K562 treated with DMSO at 1 percent for 12 hours (cell line): ENCODE measurements around the gene CTSS. TPM values are rescaled to one million over a fixed set of nuclear protein-coding genes. Genes with fewer than 3 reads are reported as not detected.

Experiments
- total RNA-seq: library from RNA; unstranded; fragments of 300-600 nt; gene quantifications from 2 replicates; pipeline ENCODE4 v1.2.3, GENCODE V29; 2022; ENCODE audit not compliant: insufficient read depth

CTSS gene
- 19.7 and 29.9 TPM in 2 replicates for total RNA-seq

DNA sequence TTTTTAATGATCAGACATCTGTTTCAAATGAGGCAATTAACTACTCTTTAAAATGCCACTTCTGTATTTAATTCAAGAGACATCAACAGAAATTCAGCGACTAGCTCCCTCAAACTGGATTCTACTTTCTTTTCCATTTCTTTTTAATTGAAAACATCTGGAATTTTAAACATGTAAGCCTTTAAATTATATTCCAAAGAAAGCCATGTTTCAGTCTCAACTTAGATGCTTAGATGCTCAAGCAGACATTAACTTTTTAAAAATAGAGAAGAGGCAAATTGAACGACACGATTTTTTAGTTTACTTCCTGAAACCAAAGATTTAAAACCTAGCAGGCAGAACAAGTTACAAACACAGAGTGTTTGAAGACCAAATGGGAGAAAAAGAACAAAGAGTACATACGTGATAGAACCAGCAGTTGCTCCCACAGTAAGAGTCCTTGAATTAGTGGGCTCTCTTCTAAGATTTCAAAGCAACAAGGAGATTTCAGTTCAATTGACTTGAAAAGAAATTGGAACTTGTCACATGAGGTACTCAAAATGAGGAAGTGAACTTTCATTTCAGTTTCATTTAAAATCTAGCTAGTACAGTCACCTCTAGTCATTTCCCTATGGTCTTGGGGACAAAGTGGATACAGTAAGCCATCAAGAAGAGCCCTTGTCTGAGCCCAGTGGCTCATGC, at the start of gene CTSS:
CTSS (minus strand) TSS at position 483 of the 681 bp plus-strand sequence. CDS start 1,015 bp downstream, outside the sequence.

DNA sequence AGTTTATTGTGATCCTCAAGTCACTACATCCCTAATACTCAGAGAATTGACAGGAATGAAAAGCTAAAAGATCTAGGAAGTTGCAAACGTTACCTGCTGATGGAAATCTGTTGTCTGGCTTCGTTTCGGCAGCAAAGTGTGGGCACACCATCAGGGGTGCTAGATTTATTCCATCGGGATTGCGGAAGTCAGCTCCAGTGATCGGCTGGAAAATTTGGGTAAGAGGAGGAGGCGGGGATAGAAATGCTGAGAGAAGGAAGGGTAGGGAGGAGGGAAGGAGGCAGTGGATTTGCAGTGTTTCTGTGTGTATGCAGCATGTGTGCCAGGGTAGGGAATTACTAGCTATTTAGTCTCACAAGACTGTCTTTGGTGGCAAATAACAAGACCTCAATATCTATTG, 42.5 kb upstream of the CTSS start, which contains the start of gene CTSK:
CTSK (minus strand) TSS at position 140 of the 400 bp plus-strand sequence. CDS start 1,455 bp downstream, outside the sequence.

DNA sequence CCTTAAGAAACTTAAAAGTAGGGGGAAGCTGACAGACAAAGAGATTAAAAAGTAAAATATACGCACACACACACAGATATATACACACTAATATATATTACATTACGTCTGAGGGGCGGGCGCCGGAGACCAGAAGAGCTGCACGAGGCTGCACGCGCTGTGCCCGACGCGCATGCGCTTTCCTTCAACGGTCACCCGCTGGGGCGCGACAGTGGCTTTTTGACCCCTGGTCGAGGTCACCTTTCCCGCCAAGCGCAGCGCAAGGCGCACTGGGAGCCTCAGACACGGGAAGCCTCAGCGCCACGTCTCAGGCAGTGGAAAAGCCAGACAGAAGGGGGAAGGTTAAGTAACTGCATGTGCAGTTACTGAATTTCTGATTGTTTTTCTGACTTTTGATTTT, 44.9 kb downstream of the CTSS start, which contains the start of gene HORMAD1:
HORMAD1 (minus strand) TSS at position 193 of the 400 bp plus-strand sequence. CDS start 1,390 bp downstream, outside the sequence.

DNA sequence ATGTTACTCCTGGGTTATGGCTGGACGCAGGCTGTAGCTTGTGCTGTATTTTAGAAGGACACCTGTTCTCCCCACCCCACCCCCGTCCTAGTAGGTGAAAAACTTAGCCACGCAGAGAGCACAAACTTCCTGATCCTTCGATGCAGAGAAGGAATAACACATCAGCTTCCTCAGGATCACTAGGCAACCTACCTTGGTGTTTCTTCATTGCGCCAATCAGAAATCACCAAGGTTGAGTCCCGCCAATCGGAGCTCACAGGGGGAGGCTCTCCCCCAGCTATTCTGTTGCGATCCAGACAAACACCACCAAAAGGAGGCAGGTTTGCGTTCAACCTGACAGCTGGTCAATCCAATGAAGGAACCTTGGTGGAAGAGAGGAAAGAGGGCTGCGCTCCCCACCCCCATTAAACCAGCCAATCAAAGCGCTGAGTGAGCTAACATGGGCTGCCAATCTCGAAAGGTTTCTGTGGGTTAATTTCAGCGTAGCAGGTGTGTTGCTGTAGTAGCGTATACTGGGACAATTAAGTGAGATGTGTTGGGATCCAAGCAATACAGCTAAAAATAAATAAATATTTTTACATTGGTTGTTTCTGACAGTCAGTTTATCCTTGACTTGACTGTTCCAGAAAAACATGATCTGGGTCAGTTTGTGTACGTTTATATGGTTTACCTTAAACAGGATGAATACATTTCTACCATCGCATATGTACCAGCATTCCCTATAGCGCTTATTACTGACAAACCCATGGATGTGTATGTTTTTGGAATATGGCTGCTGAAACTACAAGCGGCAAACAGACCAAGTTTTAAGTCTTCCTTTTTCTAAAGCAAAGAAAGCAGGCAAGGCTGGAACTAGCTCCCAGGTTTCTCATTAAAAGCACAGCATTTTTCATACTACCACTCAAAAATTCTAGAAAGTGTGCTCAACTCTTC, 68.3 kb downstream of the CTSS start, which contains the start of gene GOLPH3L:
GOLPH3L (minus strand) TSS at position 160 of the 933 bp plus-strand sequence. CDS start 2,316 bp downstream, outside the sequence.

Other genes starting within 250 kb of the CTSS start
- gene ADAMTSL4, start 216.4 kb downstream of the CTSS start, total RNA-seq, result 48.9 and 92.8 TPM in 2 replicates
- 39.2 and 95.7 TPM in 2 replicates for gene MCL1, start 186.2 kb downstream of the CTSS start, total RNA-seq
- 124 and 135 TPM in 2 replicates for gene ENSA, start 136.2 kb downstream of the CTSS start, total RNA-seq
- 10.3 and 28.4 TPM in 2 replicates for gene GOLPH3L, start 68.6 kb downstream of the CTSS start, total RNA-seq
- gene HORMAD1, start 44.9 kb downstream of the CTSS start, total RNA-seq, result not detected in 2 replicates
- 4.5 and 11.5 TPM in 2 replicates for gene CTSK, start 42.5 kb upstream of the CTSS start, total RNA-seq
- 8.4 and 35.1 TPM in 2 replicates for gene ARNT, start 110.8 kb upstream of the CTSS start, total RNA-seq
- gene CTXND2, start 121.4 kb upstream of the CTSS start, total RNA-seq, result not detected in 2 replicates
- gene SETDB1, start 160.6 kb upstream of the CTSS start, total RNA-seq, result 15.8 and 26.4 TPM in 2 replicates
- 129 and 225 TPM in 2 replicates for gene CERS2, start 209.1 kb upstream of the CTSS start, total RNA-seq
- 1.9 and 9.1 TPM in 2 replicates for gene ANXA9, start 216.5 kb upstream of the CTSS start, total RNA-seq
- gene MINDY1, start 241.1 kb upstream of the CTSS start, total RNA-seq, result 5.7 and 18.8 TPM in 2 replicates
- 12.8 and 32.1 TPM in 2 replicates for gene PRUNE1, start 242.7 kb upstream of the CTSS start, total RNA-seq